CD4-positive, alpha-beta T cell treated with Interleukin-6 at 100 ng/mL for 8 hours (primary cell): Measurements from ENCODE around the gene COL18A1.

Source experiments
- DNase-seq: peaks from one replicate; pipeline ENCODE4 v3.0.0-alpha.2; 2020; ENCODE audit warnings: mixed read lengths, low spot score

The COL18A1 gene

GRCh38 chr21:45480701-45481500, 75.9 kb downstream of the COL18A1 start:
- DNase-seq, result no peak

- DNase-seq, result no peak
Measured at GRCh38 chr21:45481566-45481965, 76.6 kb downstream of the COL18A1 start.

GRCh38 chr21:45481977-45482898, 77.3 kb downstream of the COL18A1 start:
- DNase-seq, result no peak

- DNase-seq, result peak; percentile 45
Measured at GRCh38 chr21:45482899-45483821, 78.2 kb downstream of the COL18A1 start.

DNA sequence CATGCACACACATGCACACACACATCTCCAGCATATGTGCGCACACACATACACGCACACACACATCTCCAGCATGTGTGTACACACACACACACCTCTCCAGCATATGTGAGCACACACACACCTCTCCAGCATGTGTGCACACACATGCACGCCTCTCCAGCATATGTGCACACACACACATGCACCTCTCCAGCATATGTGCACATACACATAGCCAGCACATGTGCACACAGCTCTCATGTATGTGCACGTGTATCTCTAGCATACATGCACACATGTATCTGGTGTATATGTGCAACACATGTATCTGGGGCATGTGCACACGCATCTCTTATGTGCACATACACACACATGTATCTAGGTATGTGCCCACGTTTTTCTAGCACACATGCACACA, 79.4 kb downstream of the COL18A1 start:
- DNase-seq, result no peak

GRCh38 chr21:45485686-45486442, 80.9 kb downstream of the COL18A1 start:
- no peak for DNase-seq

DNA sequence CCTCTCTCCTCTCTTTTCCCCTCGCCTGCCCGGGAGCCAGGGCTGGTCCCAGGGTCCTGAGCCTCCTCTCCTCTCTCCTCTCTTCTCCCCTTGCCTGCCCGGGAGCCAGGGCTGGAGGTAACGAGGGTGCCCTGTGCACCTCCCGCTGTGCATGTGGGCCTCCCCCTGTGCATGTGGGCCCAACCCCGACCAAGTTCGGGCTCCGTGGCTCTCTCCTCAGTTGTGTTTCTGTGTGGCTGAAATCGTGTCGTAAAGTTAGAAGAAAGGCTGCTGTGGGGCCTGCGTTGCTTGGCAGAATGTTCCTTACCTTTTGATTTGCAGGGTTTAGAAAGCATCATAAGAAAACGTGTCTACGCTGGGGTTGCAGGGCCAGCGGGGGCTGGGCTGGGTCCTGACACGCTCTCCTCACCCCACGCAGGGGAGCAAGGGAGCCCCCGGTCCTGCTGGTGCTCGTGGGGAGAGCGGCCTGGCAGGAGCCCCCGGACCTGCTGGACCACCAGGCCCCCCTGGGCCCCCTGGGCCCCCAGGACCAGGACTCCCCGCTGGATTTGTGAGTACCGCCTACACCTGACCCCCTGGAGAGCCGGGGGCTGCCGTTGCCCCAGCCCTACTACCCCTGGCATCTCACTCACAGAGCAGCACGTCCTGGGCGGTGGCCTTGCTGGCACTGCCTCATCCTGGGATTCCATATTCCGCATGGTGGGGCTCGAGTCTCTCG, 81.6 kb downstream of the COL18A1 start:
- no peak for DNase-seq

- no peak for DNase-seq
Measured at GRCh38 chr21:45487161-45487806, 82.3 kb downstream of the COL18A1 start.

DNA sequence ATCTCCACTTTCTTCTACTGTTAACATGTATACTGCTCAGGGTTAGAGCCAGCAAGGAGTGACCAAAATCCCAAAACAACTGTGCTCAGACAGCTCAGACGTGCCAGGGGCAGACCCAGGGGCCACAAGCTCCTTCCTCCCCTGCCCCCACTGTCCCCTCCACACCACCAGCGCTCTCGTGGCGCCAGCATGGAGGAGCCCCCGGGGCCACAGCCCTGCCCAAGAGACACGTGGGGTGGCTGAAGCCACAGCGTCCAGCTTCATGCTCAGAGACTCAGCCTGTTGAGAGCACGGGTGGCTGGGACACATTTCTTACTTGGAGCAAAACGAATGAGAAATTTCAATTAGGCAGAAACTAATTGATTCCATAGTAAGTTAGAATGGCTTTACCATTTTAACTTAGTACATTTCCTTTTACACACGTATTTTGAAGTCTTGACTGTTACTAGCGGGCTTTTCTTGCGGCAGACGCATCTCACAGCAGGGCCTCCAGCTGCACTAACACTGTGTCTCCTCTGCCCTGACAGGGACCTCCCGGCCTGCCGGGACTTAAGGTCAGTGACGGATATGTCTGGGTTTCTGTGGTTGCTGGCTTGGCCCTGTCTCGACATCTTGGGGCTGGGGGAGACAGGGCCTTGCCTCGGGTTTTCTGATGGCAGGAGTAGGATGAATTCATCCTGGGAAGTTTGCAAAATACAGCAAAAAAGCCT, 83.1 kb downstream of the COL18A1 start:
- DNase-seq, result no peak

DNA sequence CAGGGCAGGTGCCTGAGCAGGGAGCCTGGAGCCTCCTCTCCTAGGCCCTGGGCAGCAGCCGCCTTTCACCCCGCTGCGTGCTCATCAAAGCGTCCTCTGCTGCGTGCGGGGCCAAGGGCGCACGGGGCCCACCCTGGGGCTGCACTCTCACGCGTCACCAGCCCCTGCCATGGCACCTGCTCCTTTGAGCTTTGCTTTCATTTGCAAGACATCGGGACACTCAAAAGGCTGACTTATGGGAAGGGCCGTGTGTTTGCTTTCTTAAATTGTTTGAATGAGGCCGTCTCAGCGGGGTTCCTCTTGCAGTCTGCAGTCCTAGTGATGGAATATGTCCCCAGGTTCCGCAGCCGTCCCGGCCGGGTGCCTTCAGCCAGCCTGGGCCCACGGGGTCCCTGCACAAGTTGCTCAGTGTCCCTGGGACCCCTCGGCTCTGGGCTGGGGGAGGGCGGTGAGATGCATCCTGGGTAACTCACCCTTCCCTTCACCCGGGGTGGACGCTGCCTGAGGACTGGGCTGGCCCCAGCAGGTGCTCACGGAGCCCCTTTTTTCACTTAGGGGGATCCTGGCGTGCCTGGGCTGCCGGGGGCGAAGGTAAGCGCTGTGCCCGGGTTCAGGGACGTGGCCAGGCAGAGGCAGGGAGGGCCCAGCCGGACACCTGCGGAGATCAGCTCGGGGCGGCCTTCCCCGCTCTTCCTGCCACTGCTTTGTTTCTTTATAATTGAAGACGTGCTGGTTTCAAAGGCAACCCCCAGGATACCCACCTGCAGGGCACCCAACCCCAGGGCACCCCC, 84.2 kb downstream of the COL18A1 start:
- DNase-seq, result no peak

GRCh38 chr21:45489722-45489982, 84.7 kb downstream of the COL18A1 start:
- DNase-seq, result no peak

DNA sequence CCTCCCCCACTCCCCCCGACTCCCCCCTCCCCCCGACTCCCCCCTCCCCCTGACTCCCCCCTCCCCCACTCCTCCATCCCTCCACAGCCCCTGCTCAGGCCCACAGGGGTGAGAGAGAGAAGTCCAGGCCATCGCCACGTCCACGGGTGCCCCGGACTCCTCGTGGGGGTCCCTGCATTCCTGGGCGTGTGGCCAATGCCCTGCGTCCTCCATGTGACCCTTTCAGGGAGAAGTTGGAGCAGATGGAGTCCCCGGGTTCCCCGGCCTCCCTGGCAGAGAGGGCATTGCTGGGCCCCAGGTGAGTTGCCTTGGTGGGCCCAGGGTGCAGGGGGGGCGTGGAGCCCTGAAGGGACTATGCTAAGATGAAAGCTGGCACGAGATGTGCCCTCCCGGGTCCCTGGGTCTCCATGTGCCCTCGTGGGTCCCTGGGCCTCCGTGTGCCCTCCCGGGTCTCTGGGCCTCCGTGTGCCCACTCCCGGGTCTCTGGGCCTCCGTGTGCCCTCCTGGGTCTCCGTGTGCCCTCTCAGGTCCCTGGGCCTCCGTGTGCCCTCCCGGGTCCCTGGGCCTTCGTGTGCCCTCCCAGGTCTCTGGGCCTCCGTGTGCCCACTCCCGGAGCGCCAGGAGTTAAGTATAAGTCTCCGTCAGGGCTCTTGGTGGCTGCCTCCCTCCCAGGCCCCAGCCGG, 85.2 kb downstream of the COL18A1 start:
- DNase-seq, result no peak

- DNase-seq, result no peak
Measured at GRCh38 chr21:45491056-45491455, 86.1 kb downstream of the COL18A1 start.

DNA sequence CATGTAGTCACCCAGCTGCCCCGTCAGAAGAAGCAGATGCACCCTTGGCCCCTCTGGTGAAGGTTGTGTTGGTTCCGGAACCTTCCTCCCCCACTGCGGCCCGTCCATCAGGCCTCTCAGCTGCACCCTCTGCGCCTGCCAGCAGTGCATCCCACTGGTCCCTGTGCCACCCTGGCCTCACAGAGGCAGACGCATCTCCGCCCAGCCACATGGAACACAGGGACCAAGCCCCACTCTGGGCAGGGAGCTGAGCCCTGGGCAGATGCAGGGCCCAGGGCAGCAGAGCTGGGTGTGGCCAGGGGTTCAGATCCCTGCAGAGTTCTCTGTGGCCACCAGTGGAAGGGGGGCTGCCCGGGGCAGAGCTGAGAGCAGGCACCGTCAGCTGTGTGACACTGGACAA, 86.7 kb downstream of the COL18A1 start:
- no peak for DNase-seq

DNA sequence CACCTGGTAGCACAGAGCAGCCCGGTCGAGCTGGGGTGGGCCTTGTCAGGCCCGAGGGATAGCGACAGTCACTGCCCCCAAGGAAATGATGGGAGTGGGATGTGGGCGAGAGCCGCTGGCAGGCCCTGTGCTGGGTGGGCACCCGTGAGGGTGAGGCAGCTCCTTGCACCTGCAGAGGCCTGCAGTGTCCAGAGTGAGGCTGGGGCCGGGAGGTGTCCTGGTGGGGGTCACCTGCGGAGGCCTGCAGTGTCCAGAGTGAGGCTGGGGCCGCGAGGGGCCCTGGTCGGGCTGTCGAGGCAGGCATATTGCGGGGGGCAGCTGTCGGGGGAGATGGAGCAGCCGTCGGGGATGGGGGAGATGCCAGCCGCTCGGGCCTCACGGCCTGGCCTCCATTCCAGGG, 87.8 kb downstream of the COL18A1 start:
- DNase-seq, result no peak

- no peak for DNase-seq
Measured at GRCh38 chr21:45493401-45494001, 88.5 kb downstream of the COL18A1 start.

DNA sequence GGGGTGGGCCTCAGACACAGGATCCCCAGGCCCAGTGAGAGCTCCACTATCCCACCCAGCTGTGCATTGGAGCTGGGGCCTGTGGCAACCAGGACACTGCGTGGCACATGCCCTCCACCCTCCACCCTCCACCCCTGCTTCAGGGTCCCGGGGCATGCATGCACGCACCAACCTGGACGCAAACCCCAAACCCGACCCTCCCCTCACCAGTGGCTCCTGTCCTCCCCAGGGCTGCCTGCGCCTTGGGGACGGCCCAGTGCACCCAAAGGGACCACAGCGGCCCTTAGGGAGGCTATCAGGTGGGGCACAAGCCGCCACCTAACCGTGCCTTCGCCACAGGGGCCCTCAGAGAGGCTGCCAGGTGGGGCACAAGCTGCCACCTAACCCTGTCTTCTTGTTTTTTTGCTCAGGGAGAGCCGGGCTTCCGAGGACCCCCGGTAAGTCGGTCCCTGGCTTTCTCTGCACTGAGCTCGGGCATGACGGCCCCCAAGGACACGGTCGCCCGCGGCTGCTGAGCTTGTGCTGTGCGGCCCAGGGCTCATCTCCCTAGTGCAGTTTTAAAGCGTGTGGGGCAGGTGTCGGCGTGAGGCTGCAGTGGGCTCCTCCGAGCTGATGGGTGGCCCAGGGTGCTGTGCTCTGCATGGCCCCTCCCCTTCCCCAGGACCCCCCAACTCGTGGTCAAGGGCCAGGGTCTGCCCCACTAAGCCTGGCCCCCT, 89.3 kb downstream of the COL18A1 start:
- DNase-seq, result no peak
